Measurements from ENCODE around the gene ZDHHC20. TPM values are rescaled to one million over a fixed set of nuclear protein-coding genes. Genes with fewer than 3 reads are reported as not detected.
A peak's percentile ranks its signal among the peaks of the same experiment; 100 is the strongest.

The ZDHHC20 gene
- total RNA-seq, 1 experiment from 2014 or later, result 69.7 TPM

DNA sequence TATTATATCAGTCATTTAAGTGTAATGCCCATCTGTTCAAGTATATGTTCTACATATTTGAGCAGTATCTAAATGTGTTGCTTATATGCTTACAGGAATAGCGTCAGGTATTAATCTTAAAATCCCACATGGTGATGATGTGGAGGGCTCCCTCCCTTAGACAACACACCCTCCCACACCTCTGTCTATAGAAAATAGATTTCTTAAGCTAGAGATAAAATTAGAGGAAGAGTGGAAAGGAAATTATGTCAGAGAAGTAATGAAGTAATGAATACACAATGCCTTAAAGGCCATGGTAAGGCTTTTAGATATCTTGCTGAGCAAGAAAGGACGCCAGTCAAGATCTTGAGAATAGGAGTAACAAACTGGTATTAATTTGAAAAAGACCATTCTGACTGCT is 12.4 kb downstream of the ZDHHC20 start:
- CTCF ChIA-PET, result no interaction called here
- H3K9me3 Mint-ChIP-seq, result peaks cover 23% of the 10 kb centered on the region
- no peak for TF ChIP-seq NR2C2 (CRISPR knock-in tag; IDR thresholded peaks at IDR 0.05)
- TF ChIP-seq ZNF396 (CRISPR knock-in tag; IDR thresholded peaks at IDR 0.05; ENCODE audit: borderline replicate concordance), result no peak
- TF ChIP-seq, protein P1, sequence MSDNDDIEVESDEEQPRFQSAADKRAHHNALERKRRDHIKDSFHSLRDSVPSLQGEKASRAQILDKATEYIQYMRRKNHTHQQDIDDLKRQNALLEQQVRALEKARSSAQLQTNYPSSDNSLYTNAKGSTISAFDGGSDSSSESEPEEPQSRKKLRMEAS (CRISPR knock-in tag; IDR thresholded peaks at IDR 0.05), result no peak
- no peak for TF ChIP-seq ZNF219 (CRISPR knock-in tag; IDR thresholded peaks at IDR 0.05; ENCODE audit: borderline replicate concordance)
- no peak for TF ChIP-seq MXD4 (CRISPR knock-in tag; IDR thresholded peaks at IDR 0.05; ENCODE audit: borderline replicate concordance)
- TF ChIP-seq, protein P2, sequence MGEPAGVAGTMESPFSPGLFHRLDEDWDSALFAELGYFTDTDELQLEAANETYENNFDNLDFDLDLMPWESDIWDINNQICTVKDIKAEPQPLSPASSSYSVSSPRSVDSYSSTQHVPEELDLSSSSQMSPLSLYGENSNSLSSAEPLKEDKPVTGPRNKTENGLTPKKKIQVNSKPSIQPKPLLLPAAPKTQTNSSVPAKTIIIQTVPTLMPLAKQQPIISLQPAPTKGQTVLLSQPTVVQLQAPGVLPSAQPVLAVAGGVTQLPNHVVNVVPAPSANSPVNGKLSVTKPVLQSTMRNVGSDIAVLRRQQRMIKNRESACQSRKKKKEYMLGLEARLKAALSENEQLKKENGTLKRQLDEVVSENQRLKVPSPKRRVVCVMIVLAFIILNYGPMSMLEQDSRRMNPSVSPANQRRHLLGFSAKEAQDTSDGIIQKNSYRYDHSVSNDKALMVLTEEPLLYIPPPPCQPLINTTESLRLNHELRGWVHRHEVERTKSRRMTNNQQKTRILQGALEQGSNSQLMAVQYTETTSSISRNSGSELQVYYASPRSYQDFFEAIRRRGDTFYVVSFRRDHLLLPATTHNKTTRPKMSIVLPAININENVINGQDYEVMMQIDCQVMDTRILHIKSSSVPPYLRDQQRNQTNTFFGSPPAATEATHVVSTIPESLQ (CRISPR knock-in tag; IDR thresholded peaks at IDR 0.05), result no peak
- no peak for TF ChIP-seq ESRRA (CRISPR knock-in tag; IDR thresholded peaks at IDR 0.05; ENCODE audit: borderline replicate concordance)
- TF ChIP-seq, protein P3, sequence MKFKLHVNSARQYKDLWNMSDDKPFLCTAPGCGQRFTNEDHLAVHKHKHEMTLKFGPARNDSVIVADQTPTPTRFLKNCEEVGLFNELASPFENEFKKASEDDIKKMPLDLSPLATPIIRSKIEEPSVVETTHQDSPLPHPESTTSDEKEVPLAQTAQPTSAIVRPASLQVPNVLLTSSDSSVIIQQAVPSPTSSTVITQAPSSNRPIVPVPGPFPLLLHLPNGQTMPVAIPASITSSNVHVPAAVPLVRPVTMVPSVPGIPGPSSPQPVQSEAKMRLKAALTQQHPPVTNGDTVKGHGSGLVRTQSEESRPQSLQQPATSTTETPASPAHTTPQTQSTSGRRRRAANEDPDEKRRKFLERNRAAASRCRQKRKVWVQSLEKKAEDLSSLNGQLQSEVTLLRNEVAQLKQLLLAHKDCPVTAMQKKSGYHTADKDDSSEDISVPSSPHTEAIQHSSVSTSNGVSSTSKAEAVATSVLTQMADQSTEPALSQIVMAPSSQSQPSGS (CRISPR knock-in tag; IDR thresholded peaks at IDR 0.05; ENCODE audit: borderline replicate concordance, low read depth), result no peak
- TF ChIP-seq HMGA2 (CRISPR knock-in tag; IDR thresholded peaks at IDR 0.05), result no peak
- no peak overlapping the region for H3K27ac Mint-ChIP-seq
- peaks cover 24% of the 10 kb centered on the region for H3K36me3 Mint-ChIP-seq
- POLR2A ChIA-PET, result no interaction called here
- H3K4me3 Mint-ChIP-seq, result no peak overlapping the region
- ATAC-seq, result no peak
- no peaks in the 10 kb centered on the region for H3K27me3 Mint-ChIP-seq (ENCODE audit: low read depth)
- H3K4me1 Mint-ChIP-seq, result peaks cover 15% of the 10 kb centered on the region
- DNase-seq (ENCODE audit: low spot score), result no peak

DNA sequence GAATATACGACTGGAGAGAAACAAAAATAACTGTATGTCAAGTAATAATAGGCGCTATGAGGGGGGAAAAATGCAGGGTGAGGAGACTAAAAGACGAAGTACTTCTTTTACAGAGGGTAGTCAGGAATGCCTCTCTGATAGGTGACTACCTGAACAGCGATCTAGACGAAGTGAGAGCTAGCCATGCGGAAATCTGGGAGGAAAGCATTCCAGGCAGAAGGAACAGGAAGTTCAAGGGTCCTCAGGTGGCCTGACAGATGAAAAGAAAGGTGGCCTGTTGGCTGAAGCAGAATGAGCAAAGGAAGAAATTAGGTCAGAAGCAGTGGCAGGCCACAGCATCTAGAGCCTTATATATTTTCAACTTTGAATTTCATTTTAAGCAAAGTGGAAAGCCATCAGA is 13.3 kb downstream of the ZDHHC20 start:
- Mint-ChIP-seq H3K27me3 (ENCODE audit: low read depth) (no peaks in the 10 kb centered on the region), H3K36me3 (peaks cover 28% of the 10 kb centered on the region), H3K4me3 (no peak overlapping the region), H3K4me1 (peaks cover 15% of the 10 kb centered on the region), H3K9me3 (peaks cover 29% of the 10 kb centered on the region), H3K27ac (peak overlapping the region; percentile 63)
- TF ChIP-seq SOX15 (CRISPR knock-in tag; IDR thresholded peaks at IDR 0.05), result no peak
- no peak for TF ChIP-seq SP1 (CRISPR knock-in tag; conservative IDR thresholded peaks at IDR 0.05)
- ChIA-PET POLR2A (no interaction called here), CTCF (no interaction called here)
- ATAC-seq (peak; percentile 52; the same call in 1 of the 2 replicates), DNase-seq (ENCODE audit: low spot score) (no peak)

DNA sequence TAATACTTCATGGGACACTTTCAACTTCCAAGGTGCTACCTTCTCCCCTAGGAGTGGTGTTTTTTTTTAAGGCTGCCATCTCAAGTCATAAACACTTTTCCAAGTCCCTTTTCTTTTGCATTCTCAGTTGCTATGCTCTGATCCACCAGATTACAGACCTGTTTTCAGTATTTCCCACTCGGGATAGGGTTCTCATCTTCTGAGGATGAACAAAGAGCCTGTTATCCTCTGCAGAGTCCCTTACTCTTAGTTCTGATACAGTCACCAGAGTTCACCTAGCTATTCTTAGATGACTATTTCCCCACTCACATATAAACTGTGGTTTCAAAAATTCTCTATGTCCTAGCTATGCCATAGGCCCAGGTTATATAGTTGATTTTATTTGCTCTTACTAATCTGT is 15.9 kb downstream of the ZDHHC20 start:
- ChIA-PET POLR2A (no interaction called here), CTCF (no interaction called here)
- Mint-ChIP-seq H3K27ac (no peak overlapping the region), H3K27me3 (ENCODE audit: low read depth) (no peaks in the 10 kb centered on the region), H3K4me1 (peaks cover 15% of the 10 kb centered on the region), H3K36me3 (peaks cover 33% of the 10 kb centered on the region), H3K4me3 (no peak overlapping the region), H3K9me3 (peaks cover 40% of the 10 kb centered on the region)
- DNase-seq (ENCODE audit: low spot score) (no peak), ATAC-seq (no peak)
- no peak for TF ChIP-seq HMGA2 (CRISPR knock-in tag; IDR thresholded peaks at IDR 0.05)
- no peak for TF ChIP-seq GRHL2 (CRISPR knock-in tag; IDR thresholded peaks at IDR 0.05; ENCODE audit: insufficient replicate concordance, severe bottlenecking)
- no peak for TF ChIP-seq FOXP1 (CRISPR knock-in tag; IDR thresholded peaks at IDR 0.05; ENCODE audit: borderline replicate concordance)
- TF ChIP-seq, protein P4, sequence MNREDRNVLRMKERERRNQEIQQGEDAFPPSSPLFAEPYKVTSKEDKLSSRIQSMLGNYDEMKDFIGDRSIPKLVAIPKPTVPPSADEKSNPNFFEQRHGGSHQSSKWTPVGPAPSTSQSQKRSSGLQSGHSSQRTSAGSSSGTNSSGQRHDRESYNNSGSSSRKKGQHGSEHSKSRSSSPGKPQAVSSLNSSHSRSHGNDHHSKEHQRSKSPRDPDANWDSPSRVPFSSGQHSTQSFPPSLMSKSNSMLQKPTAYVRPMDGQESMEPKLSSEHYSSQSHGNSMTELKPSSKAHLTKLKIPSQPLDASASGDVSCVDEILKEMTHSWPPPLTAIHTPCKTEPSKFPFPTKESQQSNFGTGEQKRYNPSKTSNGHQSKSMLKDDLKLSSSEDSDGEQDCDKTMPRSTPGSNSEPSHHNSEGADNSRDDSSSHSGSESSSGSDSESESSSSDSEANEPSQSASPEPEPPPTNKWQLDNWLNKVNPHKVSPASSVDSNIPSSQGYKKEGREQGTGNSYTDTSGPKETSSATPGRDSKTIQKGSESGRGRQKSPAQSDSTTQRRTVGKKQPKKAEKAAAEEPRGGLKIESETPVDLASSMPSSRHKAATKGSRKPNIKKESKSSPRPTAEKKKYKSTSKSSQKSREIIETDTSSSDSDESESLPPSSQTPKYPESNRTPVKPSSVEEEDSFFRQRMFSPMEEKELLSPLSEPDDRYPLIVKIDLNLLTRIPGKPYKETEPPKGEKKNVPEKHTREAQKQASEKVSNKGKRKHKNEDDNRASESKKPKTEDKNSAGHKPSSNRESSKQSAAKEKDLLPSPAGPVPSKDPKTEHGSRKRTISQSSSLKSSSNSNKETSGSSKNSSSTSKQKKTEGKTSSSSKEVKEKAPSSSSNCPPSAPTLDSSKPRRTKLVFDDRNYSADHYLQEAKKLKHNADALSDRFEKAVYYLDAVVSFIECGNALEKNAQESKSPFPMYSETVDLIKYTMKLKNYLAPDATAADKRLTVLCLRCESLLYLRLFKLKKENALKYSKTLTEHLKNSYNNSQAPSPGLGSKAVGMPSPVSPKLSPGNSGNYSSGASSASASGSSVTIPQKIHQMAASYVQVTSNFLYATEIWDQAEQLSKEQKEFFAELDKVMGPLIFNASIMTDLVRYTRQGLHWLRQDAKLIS (CRISPR knock-in tag; IDR thresholded peaks at IDR 0.05; ENCODE audit: borderline replicate concordance), result no peak
- TF ChIP-seq, protein P5, sequence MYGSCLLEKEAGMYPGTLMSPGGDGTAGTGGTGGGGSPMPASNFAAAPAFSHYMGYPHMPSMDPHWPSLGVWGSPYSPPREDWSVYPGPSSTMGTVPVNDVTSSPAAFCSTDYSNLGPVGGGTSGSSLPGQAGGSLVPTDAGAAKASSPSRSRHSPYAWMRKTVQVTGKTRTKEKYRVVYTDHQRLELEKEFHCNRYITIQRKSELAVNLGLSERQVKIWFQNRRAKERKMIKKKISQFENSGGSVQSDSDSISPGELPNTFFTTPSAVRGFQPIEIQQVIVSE (CRISPR knock-in tag; IDR thresholded peaks at IDR 0.05; ENCODE audit: borderline replicate concordance), result no peak
- no peak for TF ChIP-seq IRF2 (CRISPR knock-in tag; IDR thresholded peaks at IDR 0.05; ENCODE audit: borderline replicate concordance, low read depth)
- TF ChIP-seq, protein P6, sequence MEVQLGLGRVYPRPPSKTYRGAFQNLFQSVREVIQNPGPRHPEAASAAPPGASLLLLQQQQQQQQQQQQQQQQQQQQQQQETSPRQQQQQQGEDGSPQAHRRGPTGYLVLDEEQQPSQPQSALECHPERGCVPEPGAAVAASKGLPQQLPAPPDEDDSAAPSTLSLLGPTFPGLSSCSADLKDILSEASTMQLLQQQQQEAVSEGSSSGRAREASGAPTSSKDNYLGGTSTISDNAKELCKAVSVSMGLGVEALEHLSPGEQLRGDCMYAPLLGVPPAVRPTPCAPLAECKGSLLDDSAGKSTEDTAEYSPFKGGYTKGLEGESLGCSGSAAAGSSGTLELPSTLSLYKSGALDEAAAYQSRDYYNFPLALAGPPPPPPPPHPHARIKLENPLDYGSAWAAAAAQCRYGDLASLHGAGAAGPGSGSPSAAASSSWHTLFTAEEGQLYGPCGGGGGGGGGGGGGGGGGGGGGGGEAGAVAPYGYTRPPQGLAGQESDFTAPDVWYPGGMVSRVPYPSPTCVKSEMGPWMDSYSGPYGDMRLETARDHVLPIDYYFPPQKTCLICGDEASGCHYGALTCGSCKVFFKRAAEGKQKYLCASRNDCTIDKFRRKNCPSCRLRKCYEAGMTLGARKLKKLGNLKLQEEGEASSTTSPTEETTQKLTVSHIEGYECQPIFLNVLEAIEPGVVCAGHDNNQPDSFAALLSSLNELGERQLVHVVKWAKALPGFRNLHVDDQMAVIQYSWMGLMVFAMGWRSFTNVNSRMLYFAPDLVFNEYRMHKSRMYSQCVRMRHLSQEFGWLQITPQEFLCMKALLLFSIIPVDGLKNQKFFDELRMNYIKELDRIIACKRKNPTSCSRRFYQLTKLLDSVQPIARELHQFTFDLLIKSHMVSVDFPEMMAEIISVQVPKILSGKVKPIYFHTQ (CRISPR knock-in tag; IDR thresholded peaks at IDR 0.05), result no peak
- no peak for TF ChIP-seq OVOL2 (CRISPR knock-in tag; IDR thresholded peaks at IDR 0.05; ENCODE audit: borderline replicate concordance)
- TF ChIP-seq, protein P7, sequence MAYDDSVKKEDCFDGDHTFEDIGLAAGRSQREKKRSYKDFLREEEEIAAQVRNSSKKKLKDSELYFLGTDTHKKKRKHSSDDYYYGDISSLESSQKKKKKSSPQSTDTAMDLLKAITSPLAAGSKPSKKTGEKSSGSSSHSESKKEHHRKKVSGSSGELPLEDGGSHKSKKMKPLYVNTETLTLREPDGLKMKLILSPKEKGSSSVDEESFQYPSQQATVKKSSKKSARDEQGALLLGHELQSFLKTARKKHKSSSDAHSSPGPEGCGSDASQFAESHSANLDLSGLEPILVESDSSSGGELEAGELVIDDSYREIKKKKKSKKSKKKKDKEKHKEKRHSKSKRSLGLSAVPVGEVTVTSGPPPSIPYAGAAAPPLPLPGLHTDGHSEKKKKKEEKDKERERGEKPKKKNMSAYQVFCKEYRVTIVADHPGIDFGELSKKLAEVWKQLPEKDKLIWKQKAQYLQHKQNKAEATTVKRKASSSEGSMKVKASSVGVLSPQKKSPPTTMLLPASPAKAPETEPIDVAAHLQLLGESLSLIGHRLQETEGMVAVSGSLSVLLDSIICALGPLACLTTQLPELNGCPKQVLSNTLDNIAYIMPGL (CRISPR knock-in tag; IDR thresholded peaks at IDR 0.05), result no peak

All from WTC11 (cell line).